ENCODE measurements around the gene SNX1.

Gene SNX1

GRCh38 chr15:64137226-64137833, 41.5 kb downstream of the SNX1 start:
- DNase-seq: peak in 37 of 42 donors; percentile 29 to 85 (median 61)

GRCh38 chr15:64138331-64138941, 42.7 kb downstream of the SNX1 start:
- DNase-seq: peak in 2 of 42 donors; percentile 39 to 40
- intact Hi-C loops (cut with DNase I): no loop called here

More at GRCh38 chr15:64137226-64137833, 41.5 kb downstream of the SNX1 start:
- intact Hi-C loops (cut with DNase I): no loop called here

GRCh38 chr15:64141798-64142512, 46.2 kb downstream of the SNX1 start:
- intact Hi-C loops (cut with DNase I): no loop called here
- DNase-seq: peak in 9 of 42 donors; percentile 22 to 77 (median 57)

GRCh38 chr15:64143276-64143675, 47.5 kb downstream of the SNX1 start:
- intact Hi-C loops (cut with DNase I): no loop called here
- DNase-seq: peak in 2 of 42 donors; percentile 30 to 42

- intact Hi-C loops (cut with DNase I): no loop called here
- DNase-seq: peak in 1 of 42 donors; percentile 44
Observed at GRCh38 chr15:64144192-64144564, 48.4 kb downstream of the SNX1 start.

- peak in 23 of 42 donors; percentile 27 to 75 (median 53) for DNase-seq
- intact Hi-C loops (cut with DNase I): no loop called here
Observed at GRCh38 chr15:64144565-64145281, 48.9 kb downstream of the SNX1 start.

GRCh38 chr15:64146041-64146440, 50.3 kb downstream of the SNX1 start:
- peak in 2 of 42 donors; percentile 27 to 47 for DNase-seq
- intact Hi-C loops (cut with DNase I): no loop called here

GRCh38 chr15:64146520-64146884, 50.7 kb downstream of the SNX1 start:
- DNase-seq: no peak
- intact Hi-C loops (cut with DNase I): no loop called here

GRCh38 chr15:64146885-64147681, 51.3 kb downstream of the SNX1 start:
- intact Hi-C loops (cut with DNase I): no loop called here
- DNase-seq: peak in 23 of 42 donors; percentile 37 to 84 (median 66)

- intact Hi-C loops (cut with DNase I): no loop called here
Observed at GRCh38 chr15:64148168-64148567, 52.4 kb downstream of the SNX1 start.

GRCh38 chr15:64148581-64148980, 52.8 kb downstream of the SNX1 start:
- no peak for DNase-seq
- intact Hi-C loops (cut with DNase I): no loop called here

More at GRCh38 chr15:64148168-64148567, 52.4 kb downstream of the SNX1 start:
- peak in 1 of 42 donors; percentile 29 for DNase-seq

- intact Hi-C loops (cut with DNase I): no loop called here
- DNase-seq: peak in 13 of 42 donors; percentile 32 to 82 (median 52)
Observed at GRCh38 chr15:64149424-64149823, 53.6 kb downstream of the SNX1 start.

GRCh38 chr15:64149893-64150578, 54.3 kb downstream of the SNX1 start:
- DNase-seq: peak in 1 of 42 donors; percentile 51
- intact Hi-C loops (cut with DNase I): loop anchor here (10.0 kb wide), 1 partner anchor 545 kb away; no protein-coding TSS in a partner anchor

- peak in 5 of 42 donors; percentile 37 to 56 (median 43) for DNase-seq
- intact Hi-C loops (cut with DNase I): loop anchor here (2.0 to 10.0 kb wide), 2 partner anchors 55 to 547 kb away; no protein-coding TSS in a partner anchor
Observed at GRCh38 chr15:64151727-64152506, 56.1 kb downstream of the SNX1 start, which contains the start of gene SNX22. Gene SNX22 (plus strand): TSS chr15:64151731. CDS start chr15:64151776, 45 bp downstream.

- intact Hi-C loops (cut with DNase I): loop anchor here (2.0 to 10.0 kb wide), 2 partner anchors 56 to 548 kb away; no protein-coding TSS in a partner anchor
- peak in 3 of 42 donors; percentile 38 to 65 (median 57) for DNase-seq
Observed at GRCh38 chr15:64152507-64153387, 57.0 kb downstream of the SNX1 start.

Measured in head of caudate nucleus (tissue), 42 donors.